SU-DHL-6 (cell line): ENCODE results near the gene FER1L5.

Source experiments
- EZH2phosphoT487 ChIP-seq: fragments of 200-600 bp; sonication (generic), shearing (Covaris generic); conservative IDR thresholded peaks from 2 replicates; pipeline ENCODE4 v1.6.1; 2018; ENCODE audit warnings: mild to moderate bottlenecking, antibody characterized with exemption, low read length, moderate library complexity, mixed read lengths
- TF ChIP-seq, protein P1 (sequence below): fragments of 200-600 bp; sonication (generic); IDR thresholded peaks from one replicate; pipeline ENCODE4 v1.5.1; 2017; ENCODE audit warnings: antibody characterized with exemption, mild to moderate bottlenecking, low read length, moderate library complexity; ENCODE audit not compliant: insufficient read depth, poor library complexity, severe bottlenecking

GRCh38 chr2:96651793-96652192, 9.2 kb downstream of the FER1L5 start:
- TF ChIP-seq, protein P1, sequence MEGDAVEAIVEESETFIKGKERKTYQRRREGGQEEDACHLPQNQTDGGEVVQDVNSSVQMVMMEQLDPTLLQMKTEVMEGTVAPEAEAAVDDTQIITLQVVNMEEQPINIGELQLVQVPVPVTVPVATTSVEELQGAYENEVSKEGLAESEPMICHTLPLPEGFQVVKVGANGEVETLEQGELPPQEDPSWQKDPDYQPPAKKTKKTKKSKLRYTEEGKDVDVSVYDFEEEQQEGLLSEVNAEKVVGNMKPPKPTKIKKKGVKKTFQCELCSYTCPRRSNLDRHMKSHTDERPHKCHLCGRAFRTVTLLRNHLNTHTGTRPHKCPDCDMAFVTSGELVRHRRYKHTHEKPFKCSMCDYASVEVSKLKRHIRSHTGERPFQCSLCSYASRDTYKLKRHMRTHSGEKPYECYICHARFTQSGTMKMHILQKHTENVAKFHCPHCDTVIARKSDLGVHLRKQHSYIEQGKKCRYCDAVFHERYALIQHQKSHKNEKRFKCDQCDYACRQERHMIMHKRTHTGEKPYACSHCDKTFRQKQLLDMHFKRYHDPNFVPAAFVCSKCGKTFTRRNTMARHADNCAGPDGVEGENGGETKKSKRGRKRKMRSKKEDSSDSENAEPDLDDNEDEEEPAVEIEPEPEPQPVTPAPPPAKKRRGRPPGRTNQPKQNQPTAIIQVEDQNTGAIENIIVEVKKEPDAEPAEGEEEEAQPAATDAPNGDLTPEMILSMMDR, result no peak
- TF ChIP-seq EZH2phosphoT487, result no peak
